HepG2 (cell line): Measurements from ENCODE around the gene LLGL2. TPM values are rescaled to one million over a fixed set of nuclear protein-coding genes. Genes with fewer than 3 reads are reported as not detected.

Experiments
- ADNP ChIP-seq: sonication (generic); formaldehyde crosslinking; IDR thresholded peaks from 2 replicates; pipeline ENCODE4 v1.4.0; 2020; ENCODE audit warnings: missing genetic modification reagents
- ATM ChIP-seq: fragments of 450-650 bp; IDR thresholded peaks from 2 replicates; pipeline ENCODE4 v1.7.1; 2017; ENCODE audit warnings: mild to moderate bottlenecking, borderline replicate concordance
- FOXA1 ChIP-seq, 2 experiments: fragments of 450-650 bp in 1 of 2; sonication (generic) in 1 of 2; formaldehyde crosslinking in 1 of 2; IDR thresholded peaks; 2 replicates each; pipeline versions ENCODE4 v1.4.0 to v1.6.1; 2016 to 2020; ENCODE audit warnings: missing genetic modification reagents in 1 of 2
- JUNB ChIP-seq: sonication (generic); formaldehyde crosslinking; IDR thresholded peaks from 2 replicates; pipeline ENCODE4 v1.8.0; 2022; ENCODE audit warnings: missing genetic modification reagents, mild to moderate bottlenecking, borderline replicate concordance
- NR1H2 ChIP-seq: sonication (generic); formaldehyde crosslinking; IDR thresholded peaks from 2 replicates; pipeline ENCODE4 v1.8.1; 2022; ENCODE audit warnings: low read depth, missing genetic modification reagents, borderline replicate concordance
- RNF2 ChIP-seq: fragments of 450-650 bp; conservative IDR thresholded peaks from 2 replicates; pipeline ENCODE4 v1.6.1; 2016; ENCODE audit warnings: low read depth
- SMYD3 ChIP-seq: sonication (generic); formaldehyde crosslinking; IDR thresholded peaks from 2 replicates; pipeline ENCODE4 v1.8.1; 2023; ENCODE audit warnings: mild to moderate bottlenecking, missing genetic modification reagents
- ZEB1 ChIP-seq: IDR thresholded peaks from 2 replicates; pipeline ENCODE4 v1.6.1; 2012; ENCODE audit warnings: mild to moderate bottlenecking, low read depth, inconsistent platforms; ENCODE audit not compliant: insufficient replicate concordance
- ZNF232 ChIP-seq: sonication (generic); formaldehyde crosslinking; IDR thresholded peaks from 2 replicates; pipeline ENCODE4 v1.4.0; 2020; ENCODE audit warnings: missing genetic modification reagents, borderline replicate concordance
- ZNF292 ChIP-seq: sonication (generic); formaldehyde crosslinking; IDR thresholded peaks from 2 replicates; pipeline ENCODE4 v1.8.1; 2022; ENCODE audit warnings: mild to moderate bottlenecking, low read depth, missing genetic modification reagents, borderline replicate concordance
- ZNF713 ChIP-seq: sonication (generic); formaldehyde crosslinking; IDR thresholded peaks from 2 replicates; pipeline ENCODE4 v1.4.0; 2020; ENCODE audit warnings: mild to moderate bottlenecking, missing genetic modification reagents
- ZNF781 ChIP-seq: sonication (generic); formaldehyde crosslinking; IDR thresholded peaks from 2 replicates; pipeline ENCODE4 v1.5.1; 2020; ENCODE audit warnings: borderline replicate concordance, mild to moderate bottlenecking, missing genetic modification reagents; ENCODE audit errors: not compliant biosample characterization
- ZNF792 ChIP-seq: IDR thresholded peaks from 2 replicates; pipeline ENCODE4 v1.6.1; 2016
- polyA plus RNA-seq, 8 experiments: library from polyadenylated mRNA; depleted of rRNA in 3 of 8; stranded (reverse) in 7 of 8; unstranded in 1 of 8; fragments of >200 nt; fragmentation: Illumina TruSeq in 4 of 8; extraction: Trizol in 4 of 8; gene quantifications; 2 replicates each; pipeline versions ENCODE4 v1.2.1 to v1.2.3, GENCODE V29; 2011 to 2016; ENCODE audit warnings: low read depth in 4 of 8, missing spikeins in 1 of 8, mixed read lengths in 1 of 8; ENCODE audit not compliant: insufficient read depth in 1 of 8
- total RNA-seq, 5 experiments: library from RNA; depleted of rRNA; stranded (reverse); fragments of >200 nt; fragmentation: Illumina TruSeq; extraction: Trizol; gene quantifications; 2 replicates each; pipeline ENCODE4 v1.2.3, GENCODE V29; 2016; ENCODE audit warnings: low read depth in 1 of 5
- TF ChIP-seq, protein P1 (sequence below): sonication (generic); formaldehyde crosslinking; IDR thresholded peaks from 2 replicates; pipeline ENCODE4 v1.8.0; 2022; ENCODE audit warnings: mild to moderate bottlenecking, missing genetic modification reagents, moderate library complexity
- TF ChIP-seq, protein P2 (sequence below): sonication (generic); formaldehyde crosslinking; IDR thresholded peaks from 2 replicates; pipeline ENCODE4 v1.4.0; 2020; ENCODE audit warnings: missing genetic modification reagents, mild to moderate bottlenecking, borderline replicate concordance
- TF ChIP-seq, protein P3 (sequence below): IDR thresholded peaks from 2 replicates; pipeline ENCODE4 v1.6.1; 2016
- TF ChIP-seq, protein P4 (sequence below): sonication (generic); formaldehyde crosslinking; conservative IDR thresholded peaks from 2 replicates; pipeline ENCODE4 v1.5.0; 2020; ENCODE audit warnings: missing genetic modification reagents
- TF ChIP-seq, protein P5 (sequence below): sonication (generic); formaldehyde crosslinking; IDR thresholded peaks from 2 replicates; pipeline ENCODE4 v1.4.0; 2020; ENCODE audit warnings: missing genetic modification reagents
- TF ChIP-seq, protein P6 (sequence below): sonication (generic); formaldehyde crosslinking; IDR thresholded peaks from 2 replicates; pipeline ENCODE4 v1.4.0; 2020; ENCODE audit warnings: missing genetic modification reagents

LLGL2 gene
- total and polyA plus RNA-seq, 2 of the 13 experiments (the other 11 are each of a cell fraction or from before 2014, with no cell fraction given), result 83.0 to 86.7 TPM

DNA sequence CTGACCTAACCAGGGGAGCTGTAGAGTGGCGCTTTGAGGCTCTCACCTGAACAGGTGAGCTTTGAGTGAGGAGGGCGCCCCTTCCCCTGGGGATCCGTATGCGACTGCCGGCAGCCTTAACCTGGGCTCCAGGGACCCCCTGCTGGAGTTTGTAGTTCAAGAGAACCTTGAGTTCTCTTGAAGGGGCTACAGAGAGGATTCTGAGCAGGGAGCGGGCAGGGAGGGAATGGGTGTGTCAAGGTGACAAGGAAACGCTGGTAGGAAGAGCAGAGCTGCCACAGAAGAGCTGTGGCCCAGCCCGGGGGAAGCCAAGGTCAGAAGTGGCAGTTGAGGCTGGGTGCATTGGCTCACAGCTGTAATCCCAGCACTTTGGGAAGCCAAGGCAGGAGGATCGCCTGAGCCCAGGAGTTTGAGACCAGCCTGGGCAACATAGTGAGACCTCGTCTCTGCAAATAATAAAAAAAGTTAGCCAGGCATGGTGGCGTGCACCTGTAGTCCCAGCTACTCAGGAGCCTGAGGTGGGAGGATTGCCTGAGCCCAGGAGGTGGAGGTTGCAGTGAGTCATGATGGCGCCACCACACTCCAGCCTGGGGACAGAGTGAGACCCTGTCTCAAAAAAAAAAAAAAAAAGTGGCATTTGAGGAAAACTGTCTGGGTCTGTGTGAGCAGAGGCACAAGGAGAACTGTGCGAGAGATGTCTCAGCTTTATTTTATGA is 1.2 kb downstream of the LLGL2 start (continued):
- no peak for TF ChIP-seq ATM
- no peak for TF ChIP-seq RNF2
- TF ChIP-seq ZNF792 (CRISPR knock-in tag), result no peak
- TF ChIP-seq ZNF781 (CRISPR knock-in tag), result peak; percentile 72
- peak; percentile 96 for TF ChIP-seq ZEB1
- TF ChIP-seq, protein P1, sequence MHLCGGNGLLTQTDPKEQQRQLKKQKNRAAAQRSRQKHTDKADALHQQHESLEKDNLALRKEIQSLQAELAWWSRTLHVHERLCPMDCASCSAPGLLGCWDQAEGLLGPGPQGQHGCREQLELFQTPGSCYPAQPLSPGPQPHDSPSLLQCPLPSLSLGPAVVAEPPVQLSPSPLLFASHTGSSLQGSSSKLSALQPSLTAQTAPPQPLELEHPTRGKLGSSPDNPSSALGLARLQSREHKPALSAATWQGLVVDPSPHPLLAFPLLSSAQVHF (CRISPR knock-in tag), result no peak
- TF ChIP-seq, protein P2, sequence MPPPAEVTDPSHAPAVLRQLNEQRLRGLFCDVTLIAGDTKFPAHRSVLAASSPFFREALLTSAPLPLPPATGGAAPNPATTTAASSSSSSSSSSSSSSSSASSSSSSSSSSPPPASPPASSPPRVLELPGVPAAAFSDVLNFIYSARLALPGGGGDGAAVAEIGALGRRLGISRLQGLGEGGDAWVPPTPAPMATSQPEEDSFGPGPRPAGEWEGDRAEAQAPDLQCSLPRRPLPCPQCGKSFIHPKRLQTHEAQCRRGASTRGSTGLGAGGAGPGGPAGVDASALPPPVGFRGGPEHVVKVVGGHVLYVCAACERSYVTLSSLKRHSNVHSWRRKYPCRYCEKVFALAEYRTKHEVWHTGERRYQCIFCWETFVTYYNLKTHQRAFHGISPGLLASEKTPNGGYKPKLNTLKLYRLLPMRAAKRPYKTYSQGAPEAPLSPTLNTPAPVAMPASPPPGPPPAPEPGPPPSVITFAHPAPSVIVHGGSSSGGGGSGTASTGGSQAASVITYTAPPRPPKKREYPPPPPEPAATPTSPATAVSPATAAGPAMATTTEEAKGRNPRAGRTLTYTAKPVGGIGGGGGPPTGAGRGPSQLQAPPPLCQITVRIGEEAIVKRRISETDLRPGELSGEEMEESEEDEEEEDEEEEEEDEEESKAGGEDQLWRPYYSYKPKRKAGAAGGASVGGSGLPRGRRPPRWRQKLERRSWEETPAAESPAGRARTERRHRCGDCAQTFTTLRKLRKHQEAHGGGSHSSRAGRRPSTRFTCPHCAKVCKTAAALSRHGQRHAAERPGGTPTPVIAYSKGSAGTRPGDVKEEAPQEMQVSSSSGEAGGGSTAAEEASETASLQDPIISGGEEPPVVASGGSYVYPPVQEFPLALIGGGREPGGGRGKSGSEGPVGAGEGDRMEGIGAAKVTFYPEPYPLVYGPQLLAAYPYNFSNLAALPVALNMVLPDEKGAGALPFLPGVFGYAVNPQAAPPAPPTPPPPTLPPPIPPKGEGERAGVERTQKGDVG, result 0 out of 2 replicates have a peak, but pooled peaks have one; percentile 3
- TF ChIP-seq ZNF713 (CRISPR knock-in tag), result no peak
- TF ChIP-seq ZNF232, result no peak
- TF ChIP-seq, protein P3, sequence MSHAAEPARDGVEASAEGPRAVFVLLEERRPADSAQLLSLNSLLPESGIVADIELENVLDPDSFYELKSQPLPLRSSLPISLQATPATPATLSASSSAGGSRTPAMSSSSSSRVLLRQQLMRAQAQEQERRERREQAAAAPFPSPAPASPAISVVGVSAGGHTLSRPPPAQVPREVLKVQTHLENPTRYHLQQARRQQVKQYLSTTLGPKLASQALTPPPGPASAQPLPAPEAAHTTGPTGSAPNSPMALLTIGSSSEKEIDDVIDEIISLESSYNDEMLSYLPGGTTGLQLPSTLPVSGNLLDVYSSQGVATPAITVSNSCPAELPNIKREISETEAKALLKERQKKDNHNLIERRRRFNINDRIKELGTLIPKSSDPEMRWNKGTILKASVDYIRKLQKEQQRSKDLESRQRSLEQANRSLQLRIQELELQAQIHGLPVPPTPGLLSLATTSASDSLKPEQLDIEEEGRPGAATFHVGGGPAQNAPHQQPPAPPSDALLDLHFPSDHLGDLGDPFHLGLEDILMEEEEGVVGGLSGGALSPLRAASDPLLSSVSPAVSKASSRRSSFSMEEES (CRISPR knock-in tag), result no peak
- TF ChIP-seq JUNB, result no peak
- 0 out of 2 replicates have a peak, but pooled peaks have one; percentile 25 for TF ChIP-seq ZNF292 (CRISPR knock-in tag)
- TF ChIP-seq NR1H2 (CRISPR knock-in tag), result no peak
- TF ChIP-seq SMYD3 (CRISPR knock-in tag), result no peak
- TF ChIP-seq, protein P4, sequence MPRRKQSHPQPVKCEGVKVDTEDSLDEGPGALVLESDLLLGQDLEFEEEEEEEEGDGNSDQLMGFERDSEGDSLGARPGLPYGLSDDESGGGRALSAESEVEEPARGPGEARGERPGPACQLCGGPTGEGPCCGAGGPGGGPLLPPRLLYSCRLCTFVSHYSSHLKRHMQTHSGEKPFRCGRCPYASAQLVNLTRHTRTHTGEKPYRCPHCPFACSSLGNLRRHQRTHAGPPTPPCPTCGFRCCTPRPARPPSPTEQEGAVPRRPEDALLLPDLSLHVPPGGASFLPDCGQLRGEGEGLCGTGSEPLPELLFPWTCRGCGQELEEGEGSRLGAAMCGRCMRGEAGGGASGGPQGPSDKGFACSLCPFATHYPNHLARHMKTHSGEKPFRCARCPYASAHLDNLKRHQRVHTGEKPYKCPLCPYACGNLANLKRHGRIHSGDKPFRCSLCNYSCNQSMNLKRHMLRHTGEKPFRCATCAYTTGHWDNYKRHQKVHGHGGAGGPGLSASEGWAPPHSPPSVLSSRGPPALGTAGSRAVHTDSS, result no peak
- no peak for TF ChIP-seq ADNP
- no peak for TF ChIP-seq FOXA1 (IDR thresholded peaks at IDR 0.05)
- TF ChIP-seq FOXA1 (CRISPR knock-in tag; IDR thresholded peaks at IDR 0.05), result no peak
- TF ChIP-seq, protein P5, sequence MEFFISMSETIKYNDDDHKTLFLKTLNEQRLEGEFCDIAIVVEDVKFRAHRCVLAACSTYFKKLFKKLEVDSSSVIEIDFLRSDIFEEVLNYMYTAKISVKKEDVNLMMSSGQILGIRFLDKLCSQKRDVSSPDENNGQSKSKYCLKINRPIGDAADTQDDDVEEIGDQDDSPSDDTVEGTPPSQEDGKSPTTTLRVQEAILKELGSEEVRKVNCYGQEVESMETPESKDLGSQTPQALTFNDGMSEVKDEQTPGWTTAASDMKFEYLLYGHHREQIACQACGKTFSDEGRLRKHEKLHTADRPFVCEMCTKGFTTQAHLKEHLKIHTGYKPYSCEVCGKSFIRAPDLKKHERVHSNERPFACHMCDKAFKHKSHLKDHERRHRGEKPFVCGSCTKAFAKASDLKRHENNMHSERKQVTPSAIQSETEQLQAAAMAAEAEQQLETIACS (CRISPR knock-in tag), result no peak
- TF ChIP-seq, protein P6, sequence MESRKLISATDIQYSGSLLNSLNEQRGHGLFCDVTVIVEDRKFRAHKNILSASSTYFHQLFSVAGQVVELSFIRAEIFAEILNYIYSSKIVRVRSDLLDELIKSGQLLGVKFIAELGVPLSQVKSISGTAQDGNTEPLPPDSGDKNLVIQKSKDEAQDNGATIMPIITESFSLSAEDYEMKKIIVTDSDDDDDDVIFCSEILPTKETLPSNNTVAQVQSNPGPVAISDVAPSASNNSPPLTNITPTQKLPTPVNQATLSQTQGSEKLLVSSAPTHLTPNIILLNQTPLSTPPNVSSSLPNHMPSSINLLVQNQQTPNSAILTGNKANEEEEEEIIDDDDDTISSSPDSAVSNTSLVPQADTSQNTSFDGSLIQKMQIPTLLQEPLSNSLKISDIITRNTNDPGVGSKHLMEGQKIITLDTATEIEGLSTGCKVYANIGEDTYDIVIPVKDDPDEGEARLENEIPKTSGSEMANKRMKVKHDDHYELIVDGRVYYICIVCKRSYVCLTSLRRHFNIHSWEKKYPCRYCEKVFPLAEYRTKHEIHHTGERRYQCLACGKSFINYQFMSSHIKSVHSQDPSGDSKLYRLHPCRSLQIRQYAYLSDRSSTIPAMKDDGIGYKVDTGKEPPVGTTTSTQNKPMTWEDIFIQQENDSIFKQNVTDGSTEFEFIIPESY (CRISPR knock-in tag), result peak; percentile 87
